ENCODE data around the gene DNM3.

The DNM3 gene

DNA sequence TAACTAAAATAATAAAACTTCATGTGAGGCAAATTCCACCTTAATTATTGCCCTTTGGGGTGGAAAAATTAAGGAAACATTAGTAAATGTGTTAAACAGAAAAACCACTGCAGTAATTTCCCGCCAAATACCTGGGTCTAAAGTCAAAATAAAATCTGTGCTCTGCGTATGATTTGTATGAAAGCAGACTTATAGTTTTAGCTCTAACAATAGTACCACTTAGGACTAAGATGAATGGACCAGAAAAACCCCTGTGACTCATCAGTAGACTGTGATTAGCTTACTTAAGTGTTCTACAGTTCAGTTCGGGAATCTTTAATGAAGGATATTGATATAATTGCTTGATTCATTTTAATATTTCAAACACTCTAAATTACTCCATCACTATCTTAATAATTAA, 555.9 kb downstream of the DNM3 start:
- no peak for DNase-seq (ENCODE audit: low spot score)

DNA sequence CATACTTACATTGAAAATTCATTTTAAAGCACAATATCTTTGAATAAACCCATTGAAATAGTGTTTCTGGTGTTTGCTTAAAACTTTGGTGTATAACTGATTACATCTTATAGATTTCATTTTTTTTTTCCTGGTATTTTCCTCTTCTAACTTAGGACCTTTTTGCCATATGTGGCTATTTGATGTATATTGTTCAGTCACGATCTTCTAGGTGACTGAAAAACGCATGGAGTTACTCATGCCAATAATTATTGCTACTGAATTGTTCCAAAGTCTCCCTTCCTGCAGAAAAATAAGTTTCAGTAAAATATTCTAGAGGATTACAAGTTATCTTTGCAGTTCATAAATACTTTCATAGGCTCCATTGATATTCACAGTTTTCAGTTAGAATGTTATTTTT, 556.3 kb downstream of the DNM3 start:
- no peak for DNase-seq (ENCODE audit: low spot score)

DNA sequence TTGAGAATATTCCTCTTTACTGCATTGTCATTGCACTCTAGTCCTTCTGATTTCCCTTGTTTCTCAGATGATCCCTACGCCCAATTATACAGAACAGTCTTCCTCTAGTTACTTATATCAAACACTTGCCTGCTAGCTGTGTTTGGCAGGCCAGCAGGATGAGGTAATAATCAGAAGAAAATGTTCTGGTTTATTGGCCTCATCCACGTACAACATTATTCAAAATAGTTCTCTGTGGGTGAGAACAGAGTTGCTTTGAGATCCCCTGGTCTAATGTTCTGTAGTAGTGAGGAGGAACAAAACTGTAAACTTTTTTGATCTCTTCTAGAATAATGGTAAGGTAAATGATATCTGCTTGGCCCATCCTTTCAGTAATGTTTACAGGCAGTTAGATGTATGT, 556.9 kb downstream of the DNM3 start:
- no peak for DNase-seq (ENCODE audit: low spot score)

DNA sequence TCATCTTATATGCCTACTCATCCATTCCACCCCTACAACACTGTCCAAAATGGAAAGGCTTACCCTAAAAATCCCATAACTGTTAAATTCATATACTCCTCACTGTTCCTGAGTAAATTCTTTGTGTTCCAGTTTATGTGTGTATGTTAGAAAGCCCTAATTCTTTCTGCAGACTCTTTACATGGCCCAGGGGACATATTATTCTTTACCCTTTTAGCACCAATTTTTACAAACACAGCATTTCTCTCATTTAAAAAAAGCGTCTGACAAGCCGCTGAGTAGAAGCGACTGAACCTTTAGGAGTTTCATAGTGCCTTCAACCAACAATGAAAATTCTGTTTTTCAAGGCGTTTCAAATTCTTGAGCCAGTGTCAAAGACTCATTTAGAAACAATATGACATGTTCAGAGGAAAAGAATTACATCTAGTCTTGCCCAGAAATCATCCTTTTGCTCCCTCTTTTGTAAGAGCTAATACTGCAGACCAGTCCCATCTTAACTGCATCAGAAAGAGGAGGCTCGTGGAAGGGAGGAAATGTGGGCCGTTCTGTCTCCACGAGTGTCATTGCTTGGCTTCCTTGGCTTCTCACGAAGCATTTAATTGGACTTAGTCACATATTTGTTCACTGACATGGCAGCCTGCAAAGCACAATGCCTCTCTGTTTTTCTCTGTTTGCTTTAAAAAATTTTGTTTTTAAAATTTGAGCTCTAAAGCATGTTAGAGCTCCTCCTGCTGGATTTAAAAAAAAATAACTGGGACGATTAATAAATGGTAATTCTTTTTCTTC, 557.9 kb downstream of the DNM3 start:
- DNase-seq (ENCODE audit: low spot score) = no peak

DNA sequence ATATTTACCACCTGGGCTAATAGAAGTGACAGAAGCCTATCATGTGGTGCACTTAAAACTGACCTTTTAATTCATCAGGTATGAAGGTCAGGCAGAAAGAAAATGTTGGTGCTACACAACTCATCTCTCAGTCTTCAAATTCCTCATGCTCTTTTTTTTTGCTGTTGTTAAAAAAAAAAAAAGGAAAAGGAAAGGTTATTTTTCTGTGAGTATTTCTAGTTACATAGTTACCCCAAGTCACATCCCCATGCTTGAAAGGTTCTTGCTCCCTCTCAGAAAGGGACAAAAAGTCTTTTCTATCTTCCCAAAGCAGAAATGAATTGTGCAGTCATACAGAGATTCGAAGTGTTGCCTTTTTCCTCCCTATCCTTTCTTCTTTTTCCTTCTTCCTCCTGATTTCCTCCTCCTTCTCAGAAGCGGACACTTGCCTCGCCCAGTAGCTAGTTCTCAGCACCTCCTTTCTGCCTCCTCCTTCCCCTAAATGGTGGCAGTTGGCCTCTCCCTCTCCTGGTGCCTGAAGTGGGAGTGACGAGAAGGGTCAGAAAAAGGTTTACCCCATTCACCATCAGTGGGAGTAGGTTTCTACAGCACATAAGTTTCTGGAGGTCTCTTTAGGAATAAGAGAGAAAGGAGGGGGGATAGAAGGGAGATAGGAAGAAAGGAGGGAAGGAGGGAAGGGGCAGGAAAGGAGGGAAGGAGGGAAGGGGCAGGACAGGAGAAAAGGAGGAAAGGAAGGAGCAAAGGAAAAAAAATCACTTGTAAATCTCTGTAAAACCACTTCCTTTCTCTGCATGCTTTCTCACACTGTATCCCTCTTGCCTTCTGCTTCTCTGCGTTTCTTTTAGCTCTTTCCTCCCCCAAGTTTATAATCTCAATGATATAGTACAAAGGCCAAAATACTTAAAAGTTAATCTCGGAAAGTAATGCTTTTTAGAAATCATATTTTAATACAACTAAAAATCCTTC, 558.7 kb downstream of the DNM3 start:
- no peak for DNase-seq (ENCODE audit: low spot score)

DNA sequence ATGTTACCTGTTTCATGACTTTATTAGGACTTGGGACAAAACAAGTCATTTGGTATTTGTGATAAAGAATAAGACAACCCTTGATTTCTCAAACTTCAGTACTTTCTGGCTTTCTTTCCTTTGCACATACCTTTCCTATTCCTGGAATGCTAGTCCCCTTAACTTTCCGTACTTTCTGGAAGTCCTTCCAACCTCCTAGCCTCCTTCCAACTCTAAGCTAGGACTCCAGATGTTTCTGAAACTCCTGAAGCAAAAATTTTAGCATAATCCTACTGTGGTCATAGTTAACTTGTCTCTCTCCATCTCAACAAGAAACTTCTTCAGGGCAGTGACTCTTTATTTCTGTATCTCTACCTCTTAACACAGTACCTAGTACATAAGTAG, 559.4 kb downstream of the DNM3 start:
- DNase-seq (ENCODE audit: low spot score) = no peak

DNA sequence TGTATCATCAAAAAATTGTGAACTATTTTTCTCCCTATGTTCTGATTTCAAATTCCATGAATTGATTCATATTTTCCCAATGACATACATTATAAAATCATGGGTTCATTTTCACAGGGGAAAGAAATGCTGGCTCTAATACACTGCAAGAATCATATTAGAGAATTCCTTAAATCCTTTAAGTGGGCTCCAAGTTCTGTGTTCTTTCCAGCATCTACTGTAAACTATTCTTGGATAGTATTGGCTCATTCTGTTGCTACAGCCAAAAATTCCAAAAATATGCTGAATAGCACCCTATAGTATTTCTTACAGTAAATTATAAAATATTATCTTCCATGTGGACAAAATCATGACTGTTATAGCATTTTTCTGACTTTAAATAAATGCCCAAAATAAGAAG, 560.2 kb downstream of the DNM3 start:
- DNase-seq (ENCODE audit: low spot score) = no peak

DNA sequence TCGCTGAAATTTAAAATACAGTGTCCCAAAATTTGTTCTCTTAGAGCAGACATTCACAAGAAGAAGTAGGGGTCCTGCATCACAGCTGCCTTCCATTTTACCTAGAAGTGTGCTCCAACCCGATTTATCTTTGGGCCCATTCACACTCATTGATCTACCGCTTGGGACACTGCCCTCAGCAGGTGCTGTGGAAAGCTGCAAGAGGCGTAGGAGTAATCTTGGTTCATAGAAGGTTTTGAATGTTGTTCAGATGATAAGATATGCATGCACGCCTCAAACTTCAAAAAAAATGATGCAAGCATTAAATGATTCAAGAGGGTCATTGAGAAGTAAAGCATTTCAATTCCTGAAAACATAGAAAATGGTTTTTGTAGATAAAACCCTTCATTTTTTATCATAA, 560.6 kb downstream of the DNM3 start:
- DNase-seq (ENCODE audit: low spot score) = no peak

DNA sequence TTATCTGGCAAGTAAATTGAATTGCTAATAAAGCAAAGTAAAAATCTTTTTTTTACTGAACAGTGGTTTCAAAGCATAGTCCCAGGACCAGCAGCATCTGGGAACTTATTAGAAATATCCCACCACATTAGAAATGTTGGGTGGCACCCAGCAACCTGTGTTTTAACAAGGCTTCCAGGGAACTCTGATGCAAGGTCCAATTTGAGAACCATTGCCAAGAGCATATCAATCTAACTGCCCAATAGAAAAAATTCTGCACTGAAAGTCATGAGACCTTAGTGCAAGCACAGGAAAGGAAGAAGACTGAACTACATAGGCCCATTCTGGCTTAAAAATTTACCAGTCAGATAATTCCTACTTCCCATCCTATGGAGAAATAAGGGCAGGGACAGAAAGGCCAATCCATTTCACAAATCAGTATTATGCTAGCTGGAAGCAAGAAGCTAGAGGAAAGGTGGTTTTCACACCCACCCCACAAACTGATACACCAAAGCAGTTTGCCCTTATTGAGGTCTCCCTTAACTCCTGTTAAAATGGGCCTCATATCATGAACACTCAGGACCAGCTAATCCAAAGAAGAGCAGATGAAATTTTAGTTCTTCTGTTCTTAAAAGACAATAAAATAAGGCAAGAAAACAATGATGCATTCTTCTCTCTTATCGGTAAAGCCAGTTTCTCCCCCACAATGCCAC, 561.7 kb downstream of the DNM3 start:
- no peak for DNase-seq (ENCODE audit: low spot score)

DNA sequence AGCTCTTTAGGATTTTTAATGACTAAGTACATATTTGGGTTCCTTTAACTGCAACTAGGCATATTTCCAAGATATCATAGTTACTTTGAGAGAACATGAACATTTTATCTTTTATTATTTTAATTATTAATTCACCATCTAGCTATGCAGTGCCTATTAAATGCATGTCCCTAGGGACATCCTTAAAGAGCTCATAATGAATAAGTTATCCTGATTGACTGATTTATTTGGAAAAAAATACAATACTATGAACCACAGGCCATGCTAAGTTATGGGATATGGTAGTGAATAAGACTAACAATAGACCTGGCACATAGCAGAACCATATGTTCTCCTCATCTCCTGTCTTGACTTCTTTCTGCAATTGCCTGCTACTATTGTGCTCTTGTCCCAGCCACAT, 562.8 kb downstream of the DNM3 start:
- DNase-seq (ENCODE audit: low spot score) = no peak

DNA sequence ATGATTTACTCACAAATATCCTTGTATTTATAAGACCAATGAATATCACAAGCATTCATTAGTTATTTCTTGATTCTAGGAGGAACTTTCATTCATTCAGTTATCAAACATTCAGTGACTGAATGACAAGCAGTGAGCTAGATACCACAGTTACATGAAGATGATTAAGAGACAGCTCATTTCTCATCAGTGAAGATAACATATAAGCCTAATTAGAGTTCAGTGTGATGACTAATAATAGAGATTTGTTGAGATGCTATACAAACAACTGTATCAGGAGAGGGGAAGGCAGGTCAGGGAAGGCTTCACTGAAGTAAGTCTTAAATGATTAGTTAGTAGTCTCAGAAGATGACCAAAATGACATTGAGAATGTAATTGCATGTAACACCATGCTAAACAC, 564.6 kb downstream of the DNM3 start:
- no peak for DNase-seq (ENCODE audit: low spot score)

DNA sequence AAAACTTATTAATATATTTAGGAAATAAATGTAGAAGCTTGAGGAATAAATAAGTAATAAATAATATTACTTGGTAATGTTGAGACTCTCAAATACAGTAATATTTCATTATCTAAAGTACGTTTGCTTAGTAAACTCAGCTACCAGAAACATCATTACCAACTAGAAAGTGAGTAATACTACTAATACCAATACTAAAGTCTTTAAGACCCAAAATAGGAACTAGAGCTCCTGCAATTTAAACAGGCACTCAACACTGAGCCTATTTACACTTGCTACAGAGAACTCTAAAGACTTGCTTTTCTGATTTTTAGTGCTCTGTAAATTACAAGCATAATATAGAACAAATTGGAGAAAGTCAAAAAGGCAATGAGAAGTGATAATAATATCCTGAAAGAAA, 565.7 kb downstream of the DNM3 start:
- DNase-seq (ENCODE audit: low spot score) = no peak

DNA sequence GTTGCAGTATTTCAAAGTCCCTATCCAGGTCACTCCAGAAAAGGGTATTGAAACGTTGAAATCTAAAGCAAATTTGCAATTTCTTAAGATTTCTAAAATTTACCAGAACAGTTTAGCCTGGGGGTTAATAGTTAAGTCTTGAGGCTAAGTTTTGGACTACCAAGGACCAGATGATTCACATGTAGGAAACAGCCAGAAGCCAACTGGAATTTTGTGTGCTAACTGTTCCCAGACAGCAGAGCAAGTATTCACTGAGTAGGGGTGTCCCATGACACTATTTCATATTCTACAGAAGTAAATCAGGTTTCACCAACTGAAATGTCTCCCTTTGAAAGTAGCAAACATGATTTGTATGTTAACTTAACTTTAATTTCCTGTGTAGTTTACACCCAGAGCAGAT, 567.7 kb downstream of the DNM3 start:
- no peak for DNase-seq (ENCODE audit: low spot score)

DNA sequence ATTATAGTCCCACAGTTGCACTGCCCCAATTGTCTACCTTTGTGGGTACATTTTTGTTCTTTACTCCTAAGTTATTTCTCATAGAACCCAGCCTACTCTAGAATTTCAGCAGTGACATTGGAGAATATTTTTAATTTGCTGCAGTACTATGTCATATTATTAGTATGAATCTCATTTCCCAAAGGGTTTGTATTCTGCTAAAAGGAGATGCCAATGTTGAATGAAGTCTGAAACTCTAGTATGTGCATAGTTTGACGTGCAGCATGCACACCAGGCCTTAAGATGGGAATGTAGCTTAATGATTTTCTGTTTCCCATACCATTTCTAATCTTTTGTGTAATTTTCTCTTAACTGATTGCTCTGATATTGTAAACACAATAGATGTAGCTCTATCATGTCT, 568.7 kb downstream of the DNM3 start:
- DNase-seq (ENCODE audit: low spot score) = no peak

DNA sequence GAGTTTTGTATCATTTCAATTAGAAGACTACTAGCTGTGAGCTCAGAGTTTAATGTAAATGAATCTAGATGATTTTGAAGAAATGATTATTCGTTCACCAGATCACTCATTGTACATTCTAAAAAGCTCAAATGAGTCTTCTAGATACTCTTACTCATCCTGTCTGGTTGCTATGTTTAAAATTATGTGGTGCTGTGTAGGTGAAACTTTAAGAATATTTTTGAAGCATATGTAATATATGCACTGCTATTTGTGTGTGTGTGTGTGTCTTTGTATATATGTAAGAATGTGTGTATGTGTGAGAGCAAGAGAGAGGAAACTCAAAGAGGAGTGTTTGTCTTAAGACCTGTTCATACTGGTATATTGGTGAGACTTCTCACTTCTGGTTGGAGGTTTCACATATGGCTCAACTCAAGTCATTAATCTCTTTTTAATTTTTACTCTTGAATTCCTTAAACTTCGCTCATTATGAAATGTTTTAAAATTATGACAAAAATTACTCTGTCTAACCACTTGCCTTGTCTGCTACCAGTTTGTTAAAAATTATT, 570.6 kb downstream of the DNM3 start:
- no peak for DNase-seq (ENCODE audit: low spot score)

DNA sequence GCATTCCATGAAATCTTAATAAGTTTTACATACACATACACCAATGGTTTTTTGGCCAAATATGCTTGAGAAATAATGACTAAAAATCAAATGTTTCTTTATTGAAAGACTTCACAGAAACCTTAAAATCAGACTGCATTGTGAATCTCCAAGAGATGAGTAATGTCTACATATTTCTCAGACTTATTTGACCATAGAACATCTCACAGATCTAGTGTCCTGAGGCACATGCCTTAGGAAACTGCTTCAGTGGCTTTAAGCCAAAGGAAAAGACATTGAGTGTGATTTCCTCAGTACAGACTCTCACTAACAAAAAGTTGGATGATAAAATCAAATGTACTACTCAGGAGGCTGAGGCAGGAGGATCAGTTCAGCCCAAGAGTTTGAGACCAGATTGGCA, 573.0 kb downstream of the DNM3 start:
- DNase-seq (ENCODE audit: low spot score) = no peak

DNA sequence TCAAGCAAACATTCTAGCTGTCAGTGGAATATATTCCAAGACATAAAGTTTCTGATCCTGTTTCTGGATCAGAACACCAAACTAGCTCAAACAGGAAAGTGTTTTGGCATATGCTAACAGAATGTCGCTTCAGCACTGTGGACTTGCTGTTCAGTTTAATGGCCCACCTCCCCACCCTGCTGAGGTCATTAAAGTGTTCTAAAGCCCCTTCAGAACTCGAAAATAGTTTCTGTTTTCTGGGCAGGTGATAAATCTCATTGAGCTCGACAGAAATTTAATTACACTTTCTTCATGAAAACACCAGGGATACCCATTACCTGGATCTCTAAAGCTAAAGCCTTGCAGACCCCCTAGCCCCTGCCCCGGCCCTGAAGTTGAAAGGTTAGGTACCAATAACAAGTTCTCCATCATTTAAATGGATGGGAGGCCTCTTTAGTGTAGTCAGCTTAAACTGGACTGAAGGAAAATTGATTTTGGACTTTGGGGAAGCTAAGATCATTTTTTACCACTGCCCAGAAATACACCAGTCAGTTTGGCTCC, 575.3 kb downstream of the DNM3 start:
- no peak for DNase-seq (ENCODE audit: low spot score)

DNA sequence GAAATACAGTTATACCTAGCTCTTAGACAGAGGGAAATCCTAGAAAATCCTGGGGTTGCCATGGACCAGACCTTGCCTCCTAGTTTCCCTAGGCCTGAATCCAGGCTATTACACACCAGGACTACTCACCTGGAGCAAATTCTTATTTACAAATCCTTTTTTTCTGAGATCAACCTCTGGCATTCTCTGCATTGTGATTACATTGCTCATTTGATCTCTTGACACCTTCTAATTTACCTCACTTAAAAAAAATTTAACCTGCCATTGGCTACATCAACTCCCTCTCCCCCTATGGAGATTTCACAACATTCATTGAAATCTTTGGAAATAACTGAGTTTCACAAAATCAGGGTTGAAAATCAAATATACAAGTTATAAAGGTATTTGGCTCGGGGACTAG, 576.3 kb downstream of the DNM3 start:
- DNase-seq (ENCODE audit: low spot score) = no peak

DNA sequence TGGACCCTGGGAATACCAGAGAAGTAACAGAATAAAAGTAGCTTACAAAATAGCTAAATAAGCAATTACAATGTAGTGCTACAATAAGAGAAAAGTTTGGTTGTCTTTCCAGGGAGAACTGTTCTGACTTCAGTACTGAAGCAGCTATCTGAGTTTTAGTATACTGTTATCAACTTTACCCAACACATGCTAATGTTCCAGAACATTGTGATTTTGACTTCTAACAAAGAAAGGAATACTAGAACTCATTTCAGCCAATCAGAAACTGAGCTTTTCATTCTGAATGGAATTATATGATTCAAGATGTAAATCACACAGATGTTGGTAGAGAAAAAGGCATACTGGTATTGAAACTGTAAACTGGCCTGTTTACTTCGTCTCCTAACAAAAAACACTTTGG, 579.1 kb downstream of the DNM3 start, which contains the start of gene C1orf105:
Gene C1orf105, plus strand, starts transcription at position 301 of the 400 bp plus-strand sequence. CDS start 201 bp downstream, outside the sequence.
- no peak for DNase-seq (ENCODE audit: low spot score)

DNA sequence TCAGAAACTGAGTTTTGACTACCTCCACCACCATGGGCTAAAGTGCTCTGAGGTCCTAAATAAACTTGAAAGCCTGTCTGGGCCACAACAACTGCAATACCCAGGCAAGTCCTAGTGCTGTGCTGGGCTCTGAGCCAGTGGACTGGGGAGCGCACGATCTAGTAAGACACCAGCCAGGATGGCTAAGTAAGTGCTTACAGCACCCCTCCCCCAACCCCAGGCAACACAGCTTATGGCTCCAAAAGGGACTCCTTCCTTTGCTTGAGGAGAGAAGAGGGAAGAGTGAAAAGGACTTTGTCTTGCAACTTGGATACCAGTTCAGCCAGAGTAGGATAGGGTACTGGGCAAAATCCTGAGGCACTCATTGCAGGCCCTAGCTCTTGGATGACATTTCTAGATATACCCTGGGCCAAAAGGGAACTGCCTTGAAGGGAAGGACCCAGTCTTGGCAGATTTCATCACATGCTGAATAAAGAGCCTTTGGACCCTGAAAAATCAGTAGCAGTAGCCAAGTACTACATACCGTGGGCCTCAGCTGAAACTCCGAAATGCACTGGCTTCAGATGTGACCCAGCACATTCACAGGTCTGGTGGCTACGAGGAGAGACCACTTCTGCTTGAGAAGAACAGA, 580.8 kb downstream of the DNM3 start:
- no peak for DNase-seq (ENCODE audit: low spot score)

DNA sequence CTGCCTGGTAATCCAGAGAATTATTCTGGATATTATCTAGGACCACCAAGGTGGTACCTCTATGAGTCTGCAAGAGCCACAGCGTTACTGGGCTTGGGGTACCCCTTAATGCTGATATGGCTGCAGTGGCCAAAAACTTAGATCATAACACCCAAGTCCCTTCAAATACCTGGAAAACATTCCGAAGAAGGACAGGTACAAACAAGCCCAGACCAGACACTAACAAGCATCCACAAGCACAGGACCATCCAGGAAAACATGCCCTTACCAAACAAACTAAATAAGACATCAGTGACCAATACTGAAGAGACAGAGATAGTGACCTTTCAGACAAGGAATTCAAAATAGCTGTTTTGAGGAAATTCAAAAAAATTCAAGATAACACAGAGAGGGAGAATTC, 582.0 kb downstream of the DNM3 start:
- no peak for DNase-seq (ENCODE audit: low spot score)

DNA sequence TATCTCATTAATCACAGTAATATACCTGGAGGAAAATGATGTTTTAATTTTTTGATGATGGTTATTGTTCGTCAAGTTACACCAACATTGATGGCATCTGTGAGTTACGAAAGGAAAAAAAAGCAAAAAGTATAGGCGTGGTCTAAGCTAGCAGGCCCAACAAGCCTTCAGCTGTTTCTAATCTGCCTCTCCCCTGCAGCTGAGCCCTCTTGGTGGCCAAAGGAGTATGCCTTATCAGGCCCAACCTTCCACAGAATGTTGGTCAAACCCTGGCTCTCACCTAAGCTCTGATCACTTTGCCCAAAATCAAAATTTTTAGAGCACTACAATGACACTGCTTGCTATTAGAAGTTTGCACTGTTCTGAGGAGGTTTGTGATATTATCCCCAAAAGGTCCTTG, 584.0 kb downstream of the DNM3 start:
- DNase-seq (ENCODE audit: low spot score) = no peak
